ENCODE results near the gene DRD3. TPM values are rescaled to one million over a fixed set of nuclear protein-coding genes. Genes with fewer than 3 reads are reported as not detected.

The DRD3 gene
- total RNA-seq, 1 donor from 2014 or later = not detected

DNA sequence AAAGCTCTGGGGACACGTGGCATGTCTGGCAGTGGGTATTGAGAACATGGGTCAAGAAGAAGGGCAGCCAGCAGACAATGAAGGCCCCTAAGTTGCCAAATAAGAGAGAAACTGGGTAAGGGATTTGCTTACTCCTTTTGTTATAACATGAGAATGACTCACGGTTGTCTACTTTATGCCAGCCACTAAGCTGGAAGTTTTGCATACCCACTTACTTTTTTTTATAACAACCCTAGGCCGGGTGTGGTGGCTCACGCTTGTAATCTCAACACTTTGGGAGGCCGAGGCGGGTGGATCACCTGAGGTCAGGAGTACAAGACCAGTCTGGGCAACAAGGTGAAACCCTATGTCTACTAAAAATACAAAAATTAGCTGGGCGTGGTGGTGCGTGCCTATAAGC is 50.0 kb downstream of the DRD3 start:
- POLR2A ChIA-PET = no interaction called here
- CTCF ChIA-PET = interaction anchor here (1.2 kb wide), 1 partner anchor 12 kb away, joined by 3 read pairs; no protein-coding TSS in a partner anchor
- H3K9me3 Mint-ChIP-seq = no peaks in the 10 kb centered on the region

DNA sequence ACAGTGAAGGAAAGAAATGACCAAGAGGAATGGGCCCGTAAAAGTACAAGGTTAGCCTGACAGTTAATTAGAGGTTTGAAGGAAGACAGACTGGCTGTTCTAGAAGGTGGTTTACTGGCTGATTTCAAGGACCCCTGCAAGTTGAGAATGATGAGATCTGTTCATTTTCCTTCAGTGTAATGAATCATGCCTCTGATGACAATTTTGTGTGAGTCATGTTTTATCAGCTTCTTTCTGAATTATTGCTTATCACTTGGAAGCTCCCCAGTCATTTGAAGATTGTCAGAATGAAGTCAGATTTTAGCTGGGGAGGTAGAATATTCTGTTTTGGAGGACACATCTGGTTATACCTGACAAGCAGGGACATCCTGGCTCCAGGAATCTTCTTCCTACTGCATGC is 50.6 kb downstream of the DRD3 start:
- Mint-ChIP-seq H3K36me3 (ENCODE audit: low read depth) (no peaks in the 10 kb centered on the region), H3K27me3 (no peaks in the 10 kb centered on the region), H3K27ac (no peak overlapping the region), H3K4me1 (no peaks in the 10 kb centered on the region), H3K4me3 (no peak overlapping the region), H3K9me3 (no peaks in the 10 kb centered on the region)
- ATAC-seq (ENCODE audit: low read depth) (no peak), DNase-seq (no peak)
- ChIA-PET CTCF (interaction anchor here (1.2 kb wide), 1 partner anchor 13 kb away, joined by 3 read pairs; no protein-coding TSS in a partner anchor), POLR2A (no interaction called here)
- intact Hi-C loops (cut with micrococcal nuclease) = no loop called here
- TF ChIP-seq, protein P1, sequence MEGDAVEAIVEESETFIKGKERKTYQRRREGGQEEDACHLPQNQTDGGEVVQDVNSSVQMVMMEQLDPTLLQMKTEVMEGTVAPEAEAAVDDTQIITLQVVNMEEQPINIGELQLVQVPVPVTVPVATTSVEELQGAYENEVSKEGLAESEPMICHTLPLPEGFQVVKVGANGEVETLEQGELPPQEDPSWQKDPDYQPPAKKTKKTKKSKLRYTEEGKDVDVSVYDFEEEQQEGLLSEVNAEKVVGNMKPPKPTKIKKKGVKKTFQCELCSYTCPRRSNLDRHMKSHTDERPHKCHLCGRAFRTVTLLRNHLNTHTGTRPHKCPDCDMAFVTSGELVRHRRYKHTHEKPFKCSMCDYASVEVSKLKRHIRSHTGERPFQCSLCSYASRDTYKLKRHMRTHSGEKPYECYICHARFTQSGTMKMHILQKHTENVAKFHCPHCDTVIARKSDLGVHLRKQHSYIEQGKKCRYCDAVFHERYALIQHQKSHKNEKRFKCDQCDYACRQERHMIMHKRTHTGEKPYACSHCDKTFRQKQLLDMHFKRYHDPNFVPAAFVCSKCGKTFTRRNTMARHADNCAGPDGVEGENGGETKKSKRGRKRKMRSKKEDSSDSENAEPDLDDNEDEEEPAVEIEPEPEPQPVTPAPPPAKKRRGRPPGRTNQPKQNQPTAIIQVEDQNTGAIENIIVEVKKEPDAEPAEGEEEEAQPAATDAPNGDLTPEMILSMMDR (IDR thresholded peaks at IDR 0.05) = no peak

More for the DNA sequence above, 50.0 kb downstream of the DRD3 start:
- Mint-ChIP-seq H3K4me1 (no peaks in the 10 kb centered on the region), H3K4me3 (no peak overlapping the region), H3K27me3 (no peaks in the 10 kb centered on the region), H3K36me3 (ENCODE audit: low read depth) (no peaks in the 10 kb centered on the region), H3K27ac (no peak overlapping the region)
- intact Hi-C loops (cut with micrococcal nuclease) = no loop called here
- TF ChIP-seq, protein P1 (IDR thresholded peaks at IDR 0.05) = no peak
- ATAC-seq (ENCODE audit: low read depth) (no peak), DNase-seq (no peak)

- Mint-ChIP-seq H3K4me1 (no peaks in the 10 kb centered on the region), H3K27ac (no peak overlapping the region), H3K27me3 (no peaks in the 10 kb centered on the region), H3K4me3 (no peak overlapping the region), H3K9me3 (no peaks in the 10 kb centered on the region), H3K36me3 (ENCODE audit: low read depth) (no peaks in the 10 kb centered on the region)
- TF ChIP-seq, protein P1 (IDR thresholded peaks at IDR 0.05) = no peak
- ChIA-PET POLR2A (no interaction called here), CTCF (no interaction called here)
- ATAC-seq (ENCODE audit: low read depth) (no peak), DNase-seq (no peak)
- intact Hi-C loops (cut with micrococcal nuclease) = no loop called here
Measured at GRCh38 chr3:114127517-114127916, 51.3 kb downstream of the DRD3 start.

- Mint-ChIP-seq H3K9me3 (no peaks in the 10 kb centered on the region), H3K27me3 (no peaks in the 10 kb centered on the region), H3K36me3 (ENCODE audit: low read depth) (no peaks in the 10 kb centered on the region), H3K4me3 (no peak overlapping the region), H3K4me1 (no peaks in the 10 kb centered on the region), H3K27ac (no peak overlapping the region)
- intact Hi-C loops (cut with micrococcal nuclease) = no loop called here
- no peak for DNase-seq
- ChIA-PET CTCF (no interaction called here), POLR2A (no interaction called here)
- ATAC-seq (ENCODE audit: low read depth) = no peak
- TF ChIP-seq, protein P1 (IDR thresholded peaks at IDR 0.05) = no peak
Measured at GRCh38 chr3:114126461-114126860, 52.4 kb downstream of the DRD3 start.

- Mint-ChIP-seq H3K9me3 (no peaks in the 10 kb centered on the region), H3K4me3 (no peak overlapping the region), H3K4me1 (no peaks in the 10 kb centered on the region), H3K27ac (no peak overlapping the region), H3K27me3 (no peaks in the 10 kb centered on the region), H3K36me3 (ENCODE audit: low read depth) (no peaks in the 10 kb centered on the region)
- ChIA-PET CTCF (no interaction called here), POLR2A (no interaction called here)
- intact Hi-C loops (cut with micrococcal nuclease) = no loop called here
- no peak for DNase-seq
- no peak for ATAC-seq (ENCODE audit: low read depth)
- TF ChIP-seq, protein P1 (IDR thresholded peaks at IDR 0.05) = no peak
Measured at GRCh38 chr3:114122027-114122709, 56.7 kb downstream of the DRD3 start.
